ENCODE data around the gene NFKB1. TPM values are rescaled to one million over a fixed set of nuclear protein-coding genes. Genes with fewer than 3 reads are reported as not detected.

The NFKB1 gene
- total and polyA plus RNA-seq, 10 donors: 15.9 to 94.4 (median 55.3) TPM

- peaks cover 0 to 14% (median 7%) of the 10 kb centered on the region in 6 donors for H3K4me1 ChIP-seq
- WGBS, 5 donors: 68 to 81% (median 78%) methylated on average over 3 of the region's 3 CpGs
- H3K27ac ChIP-seq: no peak overlapping the region
- H3K9me3 ChIP-seq: no peaks in the 10 kb centered on the region
- no peaks in the 10 kb centered on the region for H3K27me3 ChIP-seq (replicated peaks in 1 of 7)
- H3K36me3 ChIP-seq: peaks cover 0 to 29% (median 11%) of the 10 kb centered on the region in 6 donors
- no peak overlapping the region for H3K4me3 ChIP-seq
- no peak for DNase-seq
- intact Hi-C loops (cut with DNase I; ENCODE audit: low total_unique reads): loop anchor here (5.0 kb wide), 1 partner anchor 181 kb away; no protein-coding TSS in a partner anchor
- TF ChIP-seq POLR2AphosphoS5 (IDR thresholded peaks at IDR 0.05) (no peak), POLR2A (IDR thresholded peaks at IDR 0.05) (no peak), CTCF (IDR thresholded peaks at IDR 0.05 in 8 of 11, conservative IDR thresholded peaks at IDR 0.05 in 3 of 11) (no peak)
These were observed 126.8 kb downstream of the NFKB1 start for GRCh38 chr4:102627831-102628523.

GRCh38 chr4:102629673-102630072 is 128.5 kb downstream of the NFKB1 start:
- Histone ChIP-seq H3K36me3 (peaks cover 0 to 45% (median 17%) of the 10 kb centered on the region in 6 donors), H3K4me1 (peaks cover 0 to 14% (median 7%) of the 10 kb centered on the region in 6 donors), H3K27ac (no peak overlapping the region), H3K27me3 (replicated peaks in 1 of 7) (no peaks in the 10 kb centered on the region), H3K9me3 (no peaks in the 10 kb centered on the region), H3K4me3 (no peak overlapping the region)
- TF ChIP-seq POLR2AphosphoS5 (IDR thresholded peaks at IDR 0.05) (no peak), CTCF (IDR thresholded peaks at IDR 0.05 in 8 of 11, conservative IDR thresholded peaks at IDR 0.05 in 3 of 11) (no peak), POLR2A (IDR thresholded peaks at IDR 0.05) (no peak)
- intact Hi-C loops (cut with DNase I; ENCODE audit: low total_unique reads): loop anchor here (5.0 kb wide), 1 partner anchor 182 kb away; no protein-coding TSS in a partner anchor
- DNase-seq: no peak
- WGBS, 5 donors: 71 to 88% (median 85%) methylated on average over 13 of the region's 13 CpGs

- intact Hi-C loops (cut with DNase I; ENCODE audit: low total_unique reads): no loop called here
- H3K4me1 ChIP-seq: no peaks in the 10 kb centered on the region
- no peak overlapping the region for H3K4me3 ChIP-seq
- H3K9me3 ChIP-seq: no peaks in the 10 kb centered on the region
- TF ChIP-seq POLR2A (IDR thresholded peaks at IDR 0.05) (no peak), CTCF (IDR thresholded peaks at IDR 0.05 in 8 of 11, conservative IDR thresholded peaks at IDR 0.05 in 3 of 11) (no peak)
- no peak for DNase-seq
- peaks cover 0 to 65% (median 25%) of the 10 kb centered on the region in 6 donors for H3K36me3 ChIP-seq
- 82 to 96% (median 84%) methylated on average over 7 of the region's 7 CpGs for WGBS, 5 donors
- no peak overlapping the region for H3K27ac ChIP-seq
- no peaks in the 10 kb centered on the region for H3K27me3 ChIP-seq (replicated peaks in 1 of 7)
These were observed 130.5 kb downstream of the NFKB1 start for GRCh38 chr4:102631616-102632015.

GRCh38 chr4:102632241-102633065 is 131.3 kb downstream of the NFKB1 start:
- intact Hi-C loops (cut with DNase I; ENCODE audit: low total_unique reads): no loop called here
- Histone ChIP-seq H3K4me3 (no peak overlapping the region), H3K4me1 (no peaks in the 10 kb centered on the region), H3K36me3 (peaks cover 0 to 73% (median 29%) of the 10 kb centered on the region in 6 donors), H3K27ac (no peak overlapping the region), H3K27me3 (replicated peaks in 1 of 7) (no peaks in the 10 kb centered on the region), H3K9me3 (no peaks in the 10 kb centered on the region)
- TF ChIP-seq POLR2A (IDR thresholded peaks at IDR 0.05) (no peak), CTCF (IDR thresholded peaks at IDR 0.05 in 8 of 11, conservative IDR thresholded peaks at IDR 0.05 in 3 of 11) (no peak)
- WGBS, 5 donors: 54 to 91% (median 59%) methylated on average over 6 of the region's 6 CpGs
- DNase-seq: no peak
